ENCODE measurements around the gene SLC25A19.

- TF ChIP-seq POLR2AphosphoS5 (IDR thresholded peaks at IDR 0.05; ENCODE audit: low read depth, low read length) (no peak), TAF1 (IDR thresholded peaks at IDR 0.05; ENCODE audit: borderline replicate concordance, insufficient read depth, low read length) (no peak)
Observed at GRCh38 chr17:75246404-75246803, 42.8 kb downstream of the SLC25A19 start.

Measured in PFSK-1 (cell line).